Activated T-cell treated with anti-CD3 and anti-CD28 coated beads for 4 hours (primary cell): ENCODE results near the gene RXYLT1.
A peak's percentile ranks its signal among the peaks of the same experiment; 100 is the strongest.
"Not testable (repeated sequence)": the region's sequence is repeated elsewhere in the genome, so short reads cannot be mapped to it uniquely, and the experiment has no call there.

Source experiments
- DNase-seq: peaks from one replicate; pipeline ENCODE4 v3.0.0-alpha.2; 2020

Gene RXYLT1

DNA sequence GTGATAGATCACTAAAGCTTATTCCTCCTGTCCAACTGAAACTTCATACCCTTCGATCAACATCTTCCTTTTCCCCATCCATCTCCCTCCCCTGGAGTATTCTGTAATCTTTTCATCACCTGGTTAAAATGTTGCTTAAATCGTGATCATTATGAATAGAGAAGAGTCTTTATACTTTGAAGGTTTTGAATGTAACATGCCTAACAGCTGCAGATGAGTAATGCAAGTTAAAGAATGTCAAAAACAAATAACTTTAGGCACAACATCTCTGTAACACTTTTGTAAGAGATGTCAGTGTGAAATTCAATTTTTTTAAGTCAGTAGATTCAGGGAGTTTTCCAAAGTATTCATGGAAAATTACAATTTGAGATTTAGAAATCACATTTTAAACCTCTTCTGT lies 25.0 kb downstream of the RXYLT1 start:
- DNase-seq, result no peak

DNA sequence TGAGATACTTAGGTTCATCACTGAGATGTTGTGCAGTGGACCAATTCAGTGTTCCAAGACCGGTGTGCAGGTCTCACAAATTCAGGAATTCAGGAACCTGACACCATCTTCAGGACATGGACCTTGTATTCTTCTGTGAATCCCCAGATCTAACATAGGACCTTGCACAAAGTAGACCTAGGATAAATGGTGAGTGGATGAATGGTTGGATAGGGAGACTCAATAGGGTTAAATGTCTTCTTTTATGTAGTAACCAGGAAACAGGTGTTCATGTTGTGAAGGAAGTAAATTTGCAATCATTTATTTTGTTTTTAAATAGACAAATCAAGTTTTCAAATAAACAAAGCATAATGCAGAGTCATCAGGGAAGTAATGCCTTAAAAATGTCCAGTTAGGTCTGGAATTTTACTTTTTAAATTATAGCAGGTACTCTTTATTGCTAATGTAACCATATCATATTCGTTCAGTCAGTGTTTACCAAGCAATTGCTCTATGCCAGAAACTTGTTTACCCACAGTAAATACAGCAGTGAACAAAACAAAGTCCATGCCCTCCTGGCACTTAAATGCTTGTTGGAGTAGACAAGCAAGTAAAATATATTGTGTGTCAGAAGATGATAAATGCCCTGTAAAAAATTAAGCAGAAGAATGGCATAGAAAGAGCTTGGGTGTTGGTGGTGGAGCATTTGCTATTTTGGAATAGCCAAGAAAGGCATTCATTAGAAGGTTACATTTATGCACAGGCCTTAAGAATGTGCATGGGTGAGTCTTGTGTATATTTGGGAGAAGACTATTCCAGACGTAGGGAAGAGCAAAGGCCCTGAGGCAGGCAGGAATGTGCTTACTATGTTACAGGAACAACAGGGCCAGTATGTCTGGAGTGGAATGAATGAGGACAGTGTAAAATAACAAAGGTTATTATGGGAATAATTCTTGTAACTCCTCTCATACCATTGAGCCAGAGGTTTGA lies 26.3 kb downstream of the RXYLT1 start:
- no peak for DNase-seq

DNA sequence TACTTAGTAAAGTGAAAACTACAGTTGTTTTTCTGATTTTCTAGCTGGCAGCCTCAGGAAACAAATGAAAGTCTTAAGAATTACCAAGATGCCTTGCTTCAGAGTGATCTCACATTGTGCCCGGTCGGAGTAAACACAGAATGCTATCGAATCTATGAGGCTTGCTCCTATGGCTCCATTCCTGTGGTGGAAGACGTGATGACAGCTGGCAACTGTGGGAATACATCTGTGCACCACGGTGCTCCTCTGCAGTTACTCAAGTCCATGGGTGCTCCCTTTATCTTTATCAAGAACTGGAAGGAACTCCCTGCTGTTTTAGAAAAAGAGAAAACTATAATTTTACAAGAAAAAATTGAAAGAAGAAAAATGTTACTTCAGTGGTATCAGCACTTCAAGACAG lies 28.9 kb downstream of the RXYLT1 start:
- no peak for DNase-seq

DNA sequence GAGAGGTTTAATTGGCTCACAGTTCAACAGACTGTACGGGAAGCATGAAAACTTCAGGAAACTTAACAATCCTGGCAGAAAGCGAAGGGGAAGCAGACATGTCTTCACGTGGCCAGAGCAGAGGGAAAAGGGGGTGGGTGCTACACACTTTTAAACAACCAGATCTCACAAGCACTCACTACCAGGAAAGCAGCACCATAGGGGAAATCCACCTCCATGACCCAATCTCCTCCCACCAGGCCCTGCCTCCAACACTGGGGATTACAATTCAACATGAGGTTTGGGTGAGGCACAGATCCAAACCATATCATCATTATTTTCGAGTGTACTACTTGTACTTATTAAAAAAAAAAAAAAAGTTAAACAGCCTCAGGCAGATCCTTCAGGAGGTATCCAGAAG lies 29.9 kb downstream of the RXYLT1 start:
- DNase-seq, result no peak

- DNase-seq, result no peak
These were observed 31.6 kb downstream of the RXYLT1 start for GRCh38 chr12:63811334-63811733.

DNA sequence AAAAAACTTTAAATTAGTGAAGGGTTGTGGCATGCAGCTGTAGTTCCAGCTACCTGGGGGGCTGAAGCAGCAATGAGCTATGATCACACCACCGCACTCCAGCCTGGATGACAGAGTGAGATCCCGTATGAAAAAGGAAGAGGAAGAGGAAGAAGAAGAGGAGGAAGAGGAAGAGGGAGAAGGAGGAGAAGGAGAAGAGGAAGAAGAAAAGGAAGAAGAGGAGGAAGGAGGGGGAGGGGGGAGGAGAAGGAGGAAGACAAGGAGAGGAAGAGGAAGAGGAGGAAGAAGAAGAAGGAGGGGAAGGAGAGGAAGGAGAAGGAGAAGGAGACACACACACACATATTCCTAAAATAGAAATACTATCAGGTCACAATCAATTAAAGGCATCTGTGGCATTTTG lies 32.0 kb downstream of the RXYLT1 start:
- DNase-seq, result no peak

- no peak for DNase-seq
These were observed 34.5 kb downstream of the RXYLT1 start for GRCh38 chr12:63814146-63814772.

- DNase-seq, result no peak
These were observed 35.8 kb downstream of the RXYLT1 start for GRCh38 chr12:63815482-63815852.

- DNase-seq, result no peak
These were observed 36.3 kb downstream of the RXYLT1 start for GRCh38 chr12:63816031-63816430.

GRCh38 chr12:63820427-63820826 lies 40.7 kb downstream of the RXYLT1 start:
- DNase-seq, result no peak

- DNase-seq, result no peak
These were observed 42.1 kb downstream of the RXYLT1 start for GRCh38 chr12:63821781-63822251.

DNA sequence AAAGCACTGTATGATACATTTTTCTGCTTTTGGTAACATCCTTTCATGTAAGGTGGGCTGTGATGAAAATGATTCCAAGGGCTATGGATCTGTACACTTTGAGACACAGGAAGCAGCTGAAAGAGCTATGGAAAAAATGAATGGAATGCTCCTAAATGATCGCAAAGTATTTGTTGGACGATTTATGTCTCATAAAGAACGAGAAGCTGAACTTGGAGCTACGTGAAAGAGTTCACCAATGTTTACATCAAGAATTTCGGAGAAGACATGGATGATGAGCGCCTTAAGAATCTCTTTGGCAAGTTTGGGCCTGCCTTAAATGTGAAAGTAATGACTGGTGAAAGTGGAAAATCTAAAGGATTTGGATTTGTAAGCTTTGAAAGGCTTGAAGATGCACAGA lies 42.6 kb downstream of the RXYLT1 start:
- DNase-seq, result no peak

DNA sequence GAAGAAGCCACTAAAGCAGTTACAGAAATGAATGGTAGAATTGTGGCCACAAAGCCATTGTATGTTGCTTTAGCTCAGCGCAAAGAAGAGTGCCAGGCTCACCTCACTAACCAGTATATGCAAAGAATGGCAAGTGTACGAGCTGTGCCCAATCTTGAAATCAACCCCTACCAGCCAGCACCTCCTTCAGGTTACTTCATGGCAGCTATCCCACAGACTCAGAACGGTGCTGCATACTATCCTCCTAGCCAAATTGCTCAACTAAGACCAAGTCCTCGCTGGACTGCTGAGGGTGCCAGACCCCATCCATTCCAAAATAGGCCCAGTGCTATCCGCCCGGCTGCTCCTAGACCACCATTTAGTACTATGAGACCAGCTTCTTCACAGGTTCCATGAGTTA lies 43.3 kb downstream of the RXYLT1 start:
- DNase-seq, result no peak

GRCh38 chr12:63826006-63826585 lies 46.4 kb downstream of the RXYLT1 start:
- no peak for DNase-seq

DNA sequence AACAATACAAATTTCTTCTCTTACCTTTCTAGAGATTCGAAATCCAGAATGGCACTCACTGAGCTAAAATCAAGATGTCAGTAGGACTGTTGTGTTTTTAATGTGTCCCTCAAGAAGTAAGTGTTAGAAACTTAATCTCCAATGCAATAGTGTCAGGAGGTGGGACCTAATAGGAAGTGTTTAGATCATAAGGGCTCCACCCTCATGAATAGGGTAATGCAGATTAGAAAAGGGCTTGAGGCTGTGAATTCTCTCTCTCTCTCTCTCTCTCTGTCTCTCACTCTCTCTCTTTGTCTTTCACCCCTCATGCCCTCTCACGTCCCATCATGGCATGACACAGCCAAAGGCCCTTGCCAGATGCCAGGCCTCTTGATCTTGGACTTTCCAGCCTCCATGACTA lies 49.2 kb downstream of the RXYLT1 start:
- no peak for DNase-seq

- DNase-seq, result no peak
These were observed 56.3 kb downstream of the RXYLT1 start for GRCh38 chr12:63836046-63836445.

GRCh38 chr12:63836936-63837335 lies 57.2 kb downstream of the RXYLT1 start:
- DNase-seq, result no peak

GRCh38 chr12:63838411-63838810 lies 58.7 kb downstream of the RXYLT1 start:
- DNase-seq, result no peak

- DNase-seq, result no peak
These were observed 61.3 kb downstream of the RXYLT1 start for GRCh38 chr12:63841011-63841410.

GRCh38 chr12:63841571-63841970 lies 61.9 kb downstream of the RXYLT1 start:
- DNase-seq, result no peak

GRCh38 chr12:63842750-63843149 lies 63.0 kb downstream of the RXYLT1 start:
- not testable (repeated sequence) for DNase-seq

DNA sequence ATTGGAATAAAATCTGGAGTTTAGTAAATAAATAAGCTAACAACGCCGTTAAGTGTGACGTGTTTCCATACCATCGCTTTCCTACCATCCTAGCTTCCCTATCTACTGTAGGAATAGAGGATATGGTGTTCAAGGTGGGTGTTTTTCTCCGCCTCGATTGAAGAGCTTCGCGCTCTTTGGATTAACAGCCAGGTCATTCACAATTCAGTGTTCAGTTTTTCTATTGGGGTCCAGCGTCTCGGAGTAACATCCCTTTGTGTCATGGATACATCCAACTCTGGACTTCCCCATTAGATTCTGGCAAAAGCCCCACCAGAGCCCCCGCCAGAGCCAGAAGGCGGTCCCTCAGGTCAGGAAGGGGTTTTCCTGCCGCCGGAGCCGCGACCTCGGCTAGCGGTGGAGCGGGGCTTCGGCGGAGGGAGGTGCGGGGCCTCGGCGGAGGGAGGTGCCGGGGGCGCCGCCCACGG lies 63.6 kb downstream of the RXYLT1 start:
- no peak for DNase-seq

DNA sequence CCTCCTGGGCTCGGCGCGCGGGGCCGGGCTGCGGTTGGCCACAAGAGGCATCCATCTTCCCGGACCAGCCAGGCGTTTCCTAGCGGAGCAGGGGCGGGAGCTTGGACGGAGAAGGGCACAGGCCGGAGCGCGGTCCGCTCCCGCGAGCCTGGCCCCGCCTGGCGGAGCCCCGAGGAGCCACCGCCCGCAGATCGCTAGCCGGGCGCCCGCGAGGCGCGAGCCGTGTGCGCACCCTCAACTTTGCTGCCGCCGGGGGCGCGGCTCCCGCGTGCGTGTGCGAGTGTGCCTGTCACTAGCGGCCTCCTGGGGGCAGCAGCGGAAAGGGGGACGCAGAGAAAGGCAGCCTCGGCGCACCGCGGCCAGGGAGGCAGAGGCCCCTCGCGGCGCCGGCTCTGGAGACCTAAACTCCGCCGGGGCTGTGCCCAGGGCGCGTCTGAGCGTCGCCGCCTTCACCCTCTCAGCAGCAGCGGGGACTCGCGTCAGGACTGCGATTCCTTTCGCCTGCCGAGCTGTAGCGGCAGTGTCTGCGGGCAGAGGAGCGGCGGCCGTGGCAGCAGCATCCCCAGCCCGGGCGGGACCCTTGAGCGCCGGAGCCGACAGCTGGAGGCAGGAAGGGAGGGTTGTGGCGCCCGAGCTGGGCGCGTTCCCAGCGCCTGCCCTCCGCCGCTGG lies 64.1 kb downstream of the RXYLT1 start:
- DNase-seq, result peak; percentile 58
